Fibroblast of skin of back (primary cell): ENCODE results near the gene RELB.
A peak's percentile ranks its signal among the peaks of the same experiment; 100 is the strongest.
"Not testable (repeated sequence)": the region's sequence is repeated elsewhere in the genome, so short reads cannot be mapped to it uniquely, and the experiment has no call there.

Experiments
- DNase-seq: peaks from one replicate; pipeline ENCODE4 v3.0.0-alpha.2; 2013

Gene RELB

DNA sequence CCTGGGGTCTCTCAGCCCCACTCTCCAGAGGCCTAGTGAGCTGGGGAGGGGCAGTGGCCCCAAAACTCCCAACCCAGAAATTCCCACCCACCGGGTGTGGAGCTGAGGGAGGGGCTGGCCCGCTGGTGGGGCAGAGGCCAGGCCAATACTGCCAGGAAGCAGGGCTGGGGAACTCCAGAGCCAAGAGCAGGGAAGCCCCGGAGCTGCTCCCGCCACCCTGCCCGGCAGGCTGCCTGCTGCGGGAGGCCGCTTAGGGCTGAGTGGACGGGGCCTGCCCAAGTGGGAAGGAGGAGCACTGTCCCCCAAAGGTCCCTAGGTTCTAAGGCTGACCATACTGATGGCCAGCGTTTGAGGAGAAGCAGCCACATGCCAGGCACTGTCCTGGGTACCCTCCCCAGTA, 13.0 kb upstream of the RELB start:
- DNase-seq: no peak

DNA sequence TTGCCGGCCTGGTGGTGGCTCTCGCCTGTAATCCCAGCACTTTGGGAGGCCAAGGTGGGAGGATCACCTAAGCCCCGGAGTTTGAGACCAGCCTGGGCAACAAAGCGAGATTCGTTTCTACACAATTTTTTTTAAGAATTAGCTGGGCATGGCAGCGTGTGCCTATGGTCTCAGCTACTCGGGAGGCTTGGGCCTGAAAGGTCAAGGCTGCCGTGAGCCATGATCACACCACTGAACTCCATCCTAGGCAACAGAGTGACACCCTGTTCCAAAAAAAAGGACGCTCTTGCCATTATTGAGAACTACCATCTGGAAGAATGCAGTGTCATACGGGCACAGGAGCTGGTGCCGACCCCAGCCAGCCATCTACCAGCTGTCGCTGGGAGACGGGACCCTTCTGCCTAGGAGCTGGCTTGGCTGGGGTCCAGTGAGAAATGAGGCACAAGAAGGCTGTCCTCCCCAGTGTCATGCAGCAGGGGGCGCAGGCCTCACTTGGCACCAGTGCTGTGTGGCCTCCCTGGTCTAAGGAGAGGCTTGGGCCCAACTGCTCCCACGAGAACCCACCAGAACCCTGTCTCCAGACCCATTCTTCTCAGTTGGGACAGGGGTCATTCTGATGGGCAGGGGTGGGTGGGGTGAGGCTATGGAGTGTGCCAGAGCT, 12.2 kb upstream of the RELB start:
- peak; percentile 64 for DNase-seq

DNA sequence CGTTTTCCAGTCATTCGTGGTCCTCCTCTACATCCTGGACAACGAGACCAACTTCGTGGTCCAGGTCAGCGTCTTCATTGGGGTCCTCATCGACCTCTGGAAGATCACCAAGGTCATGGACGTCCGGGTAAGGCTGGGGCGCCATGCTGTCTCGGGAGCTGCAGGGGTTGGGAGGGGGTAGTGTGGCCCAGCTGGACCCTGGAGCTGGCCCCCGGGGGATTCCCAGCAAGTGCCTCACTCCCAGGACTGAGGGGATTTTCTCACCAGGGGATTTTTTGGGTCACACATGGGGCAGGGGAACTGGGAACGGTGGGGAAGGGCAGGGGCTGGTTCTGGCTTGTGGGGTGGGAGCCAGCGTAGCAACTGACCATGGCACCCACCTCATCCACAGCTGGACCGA, 10.8 kb upstream of the RELB start:
- DNase-seq: no peak

DNA sequence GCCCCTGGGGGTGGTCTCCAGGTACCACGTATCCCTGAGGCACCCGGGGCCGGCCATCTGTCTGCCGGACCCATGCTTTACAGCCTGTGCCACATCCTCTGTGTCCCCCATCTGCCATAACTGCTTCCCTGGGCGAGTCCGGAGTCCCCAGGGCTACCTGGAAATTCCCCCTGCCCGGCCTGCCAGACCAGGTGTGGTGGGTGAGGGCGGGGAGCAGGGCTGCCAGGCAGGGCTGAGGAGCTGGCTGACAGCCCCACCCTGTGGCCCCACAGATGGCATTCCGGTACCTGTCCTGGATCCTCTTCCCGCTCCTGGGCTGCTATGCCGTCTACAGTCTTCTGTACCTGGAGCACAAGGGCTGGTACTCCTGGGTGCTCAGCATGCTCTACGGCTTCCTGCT, 10.3 kb upstream of the RELB start:
- DNase-seq: no peak

DNA sequence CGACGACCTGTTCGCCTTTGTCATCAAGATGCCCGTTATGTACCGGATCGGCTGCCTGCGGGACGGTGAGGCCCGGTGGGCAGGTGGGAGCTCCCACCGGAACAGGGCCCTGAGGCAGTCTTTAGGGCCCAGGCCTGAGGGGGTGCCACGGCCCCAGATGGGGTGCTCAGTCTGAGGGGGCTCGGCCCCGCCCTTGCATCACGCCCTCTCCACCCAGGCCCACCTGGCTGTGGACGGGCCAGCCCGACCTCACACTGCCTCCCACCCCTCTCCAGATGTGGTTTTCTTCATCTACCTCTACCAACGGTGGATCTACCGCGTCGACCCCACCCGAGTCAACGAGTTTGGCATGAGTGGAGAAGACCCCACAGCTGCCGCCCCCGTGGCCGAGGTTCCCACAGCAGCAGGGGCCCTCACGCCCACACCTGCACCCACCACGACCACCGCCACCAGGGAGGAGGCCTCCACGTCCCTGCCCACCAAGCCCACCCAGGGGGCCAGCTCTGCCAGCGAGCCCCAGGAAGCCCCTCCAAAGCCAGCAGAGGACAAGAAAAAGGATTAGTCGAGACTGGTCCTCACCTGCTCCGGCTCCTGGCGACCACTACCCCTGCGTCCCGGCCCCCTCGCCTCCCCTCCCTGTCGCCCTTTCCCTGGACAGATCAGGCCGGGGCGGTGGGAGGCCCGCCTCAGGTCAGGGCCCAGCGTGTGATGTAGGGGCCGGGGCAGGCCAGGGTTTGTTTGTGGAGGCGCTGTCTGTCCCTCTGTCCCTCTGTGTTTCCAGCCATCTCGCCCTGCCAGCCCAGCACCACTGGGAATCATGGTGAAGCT, 8.7 kb upstream of the RELB start:
- no peak for DNase-seq

DNA sequence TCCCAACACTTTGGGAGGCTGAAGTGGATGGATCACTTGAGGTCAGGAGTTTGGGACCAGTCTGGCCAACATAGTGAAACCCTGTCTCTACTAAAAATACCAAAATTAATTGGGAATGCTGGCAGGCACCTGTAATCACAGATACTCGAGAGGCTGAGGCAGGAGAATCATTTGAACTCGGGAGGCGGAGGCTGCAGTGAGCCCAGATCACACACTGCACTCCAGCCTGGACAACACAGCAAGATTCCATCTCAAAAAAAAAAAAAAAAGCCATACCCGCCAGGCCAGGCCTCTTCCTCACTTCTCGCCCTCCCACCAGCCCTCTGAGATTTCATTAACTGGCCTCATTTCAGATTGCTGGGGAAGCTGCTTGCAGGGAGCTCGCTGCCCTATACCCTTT, 7.7 kb upstream of the RELB start:
- DNase-seq: no peak

DNA sequence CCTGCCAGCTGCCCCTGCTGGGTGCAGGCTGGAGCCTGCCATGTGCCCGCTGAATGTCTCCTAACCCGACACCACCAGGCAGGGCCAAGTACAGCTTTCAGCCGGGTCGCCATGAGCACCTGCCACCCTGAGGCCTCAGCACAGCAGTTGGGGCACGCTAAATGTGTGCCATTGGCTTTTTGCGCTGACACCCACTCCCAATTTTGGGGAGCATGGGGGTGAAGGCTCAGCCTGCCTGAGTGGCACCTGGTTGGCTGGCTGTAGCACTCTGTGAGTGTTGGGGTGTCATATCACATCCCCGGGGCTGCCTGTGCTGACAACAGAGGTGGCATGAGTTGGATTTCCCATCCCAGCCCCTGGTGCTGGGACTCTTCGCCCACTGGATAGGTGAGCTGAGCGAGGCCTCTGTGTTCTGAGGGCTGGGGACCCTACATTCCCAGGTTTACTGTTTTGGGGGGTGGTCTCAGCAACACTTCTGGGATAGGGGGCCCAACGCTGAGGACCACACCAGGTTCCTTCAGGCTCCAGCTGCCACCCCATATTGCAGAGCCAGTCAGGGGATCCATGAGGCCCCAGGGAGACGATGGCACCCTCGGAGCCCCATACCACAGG, 7.2 kb upstream of the RELB start:
- DNase-seq: no peak

DNA sequence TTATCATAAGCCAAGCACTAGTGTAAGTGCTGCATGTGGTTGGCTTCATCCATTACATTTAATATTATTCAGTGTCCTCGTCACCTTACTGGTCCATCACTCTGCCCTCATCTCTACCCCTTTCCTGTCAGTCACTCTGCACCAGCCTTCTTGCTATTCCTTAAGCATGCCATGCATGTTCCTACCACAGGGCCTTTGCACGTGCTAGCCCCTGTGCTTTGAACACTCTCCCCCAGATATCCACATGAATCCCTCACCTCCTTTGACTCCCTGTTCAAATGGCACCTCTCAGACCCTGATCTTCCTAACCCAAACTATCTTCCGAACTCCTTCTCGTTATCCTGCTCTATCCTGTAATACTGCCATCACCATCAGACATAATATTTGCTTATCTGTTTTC, 3.2 kb upstream of the RELB start:
- no peak for DNase-seq

DNA sequence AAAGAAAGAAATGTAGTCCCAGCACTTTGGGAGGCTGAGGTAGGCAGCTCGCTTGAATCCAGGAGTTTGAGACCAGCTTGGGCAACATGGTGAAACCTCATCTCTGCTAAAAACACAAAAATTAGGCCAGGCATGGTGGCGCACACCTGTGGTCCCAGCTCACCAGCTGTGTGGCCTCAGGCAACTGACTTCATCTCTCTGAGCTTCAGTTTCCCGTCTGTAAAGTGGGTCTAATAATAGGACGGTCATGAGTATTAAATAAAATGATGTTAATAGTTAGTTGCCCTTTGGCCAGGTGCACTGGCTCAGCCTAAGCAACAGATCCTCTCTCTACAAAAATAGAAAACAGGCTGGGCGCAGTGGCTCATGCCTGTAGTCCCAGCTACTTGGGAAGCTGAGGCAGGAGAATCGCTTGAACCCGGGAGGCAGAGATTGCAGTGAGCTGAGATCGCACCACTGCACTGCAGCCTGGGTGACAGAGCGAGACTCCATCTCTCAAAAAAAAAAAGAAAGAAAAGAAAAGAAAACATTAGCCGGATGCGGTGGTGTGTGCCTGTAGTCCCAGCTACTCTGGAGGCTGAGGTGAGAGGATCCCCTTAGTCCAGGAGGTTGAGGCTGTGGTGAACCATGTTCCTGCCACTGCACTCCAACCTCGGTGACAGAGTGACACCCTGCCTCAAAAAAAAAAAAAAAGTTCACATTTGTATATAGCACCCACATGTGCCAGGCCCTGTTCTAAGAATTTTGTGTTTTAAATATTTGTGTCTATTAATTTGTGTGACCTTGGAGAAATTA, 1.9 kb upstream of the RELB start:
- not testable (repeated sequence) for DNase-seq

DNA sequence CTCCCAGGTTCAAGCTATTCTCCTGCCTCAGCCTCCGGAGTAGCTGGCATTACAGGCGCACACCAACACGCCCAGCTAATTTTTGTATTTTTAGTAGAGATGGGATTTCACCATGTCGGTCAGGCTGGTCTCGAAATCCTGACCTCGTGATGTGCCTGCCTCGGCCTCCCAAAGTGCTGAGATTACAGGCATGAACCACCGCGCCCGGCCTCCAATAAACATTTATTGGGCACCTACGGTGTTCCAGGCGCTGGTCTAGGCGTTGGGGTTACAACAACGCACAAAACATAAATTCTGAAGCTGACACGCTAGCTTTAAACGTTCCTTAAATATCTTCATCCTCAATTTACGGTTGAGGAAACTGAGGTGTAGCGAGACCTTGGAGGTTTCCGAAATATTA, 599 bp upstream of the RELB start:
- not testable (repeated sequence) for DNase-seq

DNA sequence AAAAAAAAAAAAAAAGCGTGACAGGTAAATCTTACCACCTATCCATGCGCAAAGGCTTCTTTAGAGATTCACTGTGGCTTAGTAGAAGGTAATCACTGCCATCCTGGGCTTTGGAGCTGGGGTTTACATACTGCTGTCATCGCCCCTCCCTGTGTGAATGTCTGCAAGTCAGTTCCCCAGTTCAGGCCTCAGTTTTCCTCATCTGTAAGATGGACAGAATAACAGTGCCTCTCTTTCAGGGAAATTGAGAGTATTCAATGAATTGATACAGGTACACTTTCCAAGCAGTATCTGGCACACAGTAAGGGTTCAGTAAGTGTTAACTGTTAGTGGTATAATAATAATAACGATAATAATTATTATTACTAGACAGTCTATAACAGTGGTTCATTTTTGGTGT, 2.2 kb downstream of the RELB start:
- DNase-seq: no peak

DNA sequence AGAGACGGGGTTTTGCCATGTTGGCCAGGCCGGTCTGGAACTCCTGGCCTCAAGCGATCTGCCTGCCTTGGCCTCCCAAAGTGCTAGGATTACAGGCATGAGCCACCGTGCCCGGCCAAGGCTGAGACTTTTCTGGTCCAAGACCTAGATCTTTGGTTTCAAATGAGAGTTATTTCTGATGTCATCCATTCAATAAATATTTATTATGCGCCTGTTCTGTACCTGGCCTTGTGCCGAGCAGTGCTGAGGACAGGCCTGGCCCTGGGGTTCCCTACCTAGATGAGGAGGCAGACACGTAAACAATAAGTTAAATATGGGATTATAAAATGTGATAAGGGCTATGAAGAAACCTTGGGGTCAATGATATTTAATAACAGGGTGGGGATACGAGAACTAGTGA, 4.5 kb downstream of the RELB start:
- no peak for DNase-seq

DNA sequence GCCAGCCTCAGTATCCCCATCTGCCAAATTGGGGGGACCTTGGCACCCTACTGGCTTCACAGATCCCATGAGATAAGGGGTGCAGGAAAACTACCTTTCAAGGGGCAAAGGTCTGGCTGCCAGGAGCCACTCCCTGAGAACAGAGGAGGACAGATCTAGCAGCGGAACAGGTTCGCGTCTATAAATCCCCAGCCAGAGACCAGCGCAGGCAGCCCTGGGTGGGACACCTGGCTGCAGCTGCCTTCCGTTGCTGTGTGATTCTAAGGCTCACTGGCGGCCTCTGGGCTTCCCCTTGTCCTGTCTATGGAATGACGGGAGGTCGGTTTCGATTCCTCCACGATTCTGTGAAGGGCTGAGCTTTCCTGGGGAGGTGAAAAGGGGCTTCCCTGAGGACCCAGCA, 7.3 kb downstream of the RELB start:
- DNase-seq: no peak

DNA sequence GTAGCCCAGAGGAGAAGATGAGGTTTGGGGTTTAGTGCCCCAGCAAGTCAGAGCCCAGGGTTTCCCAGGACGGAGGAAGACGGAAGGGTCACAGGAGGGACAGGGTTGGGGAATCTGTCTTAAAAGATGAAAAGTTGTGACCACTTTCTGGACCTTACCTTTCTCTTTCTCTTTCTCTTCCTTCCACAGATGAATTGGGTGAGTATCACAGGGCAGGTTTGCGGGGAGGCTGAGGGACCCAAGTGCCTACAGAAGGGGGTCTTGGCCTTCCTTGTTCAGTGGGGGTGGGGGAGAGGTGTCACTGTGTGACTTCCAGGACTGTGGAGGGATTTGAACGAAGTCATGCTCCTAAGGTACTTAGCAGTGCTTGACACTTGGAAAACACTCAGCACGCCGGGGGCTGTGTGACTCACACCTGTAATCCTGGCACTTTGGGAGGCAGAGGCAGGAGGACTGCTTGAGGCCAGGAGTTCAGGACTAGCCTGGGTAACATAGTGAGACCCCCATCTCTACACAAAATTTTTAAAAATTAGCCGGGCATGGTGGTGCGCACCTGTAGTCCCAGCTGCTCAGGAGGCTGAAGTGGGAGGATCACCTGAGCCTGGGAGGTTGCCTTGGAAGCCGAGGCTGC, 8.5 kb downstream of the RELB start:
- DNase-seq: no peak

DNA sequence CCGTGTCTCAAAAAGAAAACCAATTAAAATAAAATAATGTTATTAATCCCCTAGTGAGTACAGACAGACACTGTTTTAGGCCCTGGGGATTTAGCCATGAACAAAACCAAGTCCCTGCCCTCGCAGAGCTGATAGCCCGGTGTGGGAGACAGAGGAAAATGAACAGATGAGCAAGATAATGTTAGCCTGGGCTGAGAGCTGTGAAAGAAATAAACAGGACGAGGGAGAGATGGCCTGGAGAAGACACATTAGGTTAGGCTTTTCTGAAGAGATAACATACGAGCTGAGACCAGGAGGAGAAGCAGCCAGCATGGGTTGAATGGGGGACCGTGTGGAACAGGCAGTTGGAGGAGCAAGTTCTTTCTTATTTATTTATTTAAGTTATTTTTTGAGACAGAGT, 9.0 kb downstream of the RELB start:
- no peak for DNase-seq

DNA sequence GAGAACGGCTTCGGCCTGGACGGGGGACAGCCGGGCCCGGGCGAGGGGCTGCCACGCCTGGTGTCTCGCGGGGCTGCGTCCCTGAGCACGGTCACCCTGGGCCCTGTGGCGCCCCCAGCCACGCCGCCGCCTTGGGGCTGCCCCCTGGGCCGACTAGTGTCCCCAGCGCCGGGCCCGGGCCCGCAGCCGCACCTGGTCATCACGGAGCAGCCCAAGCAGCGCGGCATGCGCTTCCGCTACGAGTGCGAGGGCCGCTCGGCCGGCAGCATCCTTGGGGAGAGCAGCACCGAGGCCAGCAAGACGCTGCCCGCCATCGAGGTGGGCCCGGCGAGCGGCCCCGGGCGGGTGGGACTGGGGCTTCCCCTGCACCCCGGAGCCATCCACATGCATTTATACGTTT, 10.7 kb downstream of the RELB start:
- no peak for DNase-seq

DNA sequence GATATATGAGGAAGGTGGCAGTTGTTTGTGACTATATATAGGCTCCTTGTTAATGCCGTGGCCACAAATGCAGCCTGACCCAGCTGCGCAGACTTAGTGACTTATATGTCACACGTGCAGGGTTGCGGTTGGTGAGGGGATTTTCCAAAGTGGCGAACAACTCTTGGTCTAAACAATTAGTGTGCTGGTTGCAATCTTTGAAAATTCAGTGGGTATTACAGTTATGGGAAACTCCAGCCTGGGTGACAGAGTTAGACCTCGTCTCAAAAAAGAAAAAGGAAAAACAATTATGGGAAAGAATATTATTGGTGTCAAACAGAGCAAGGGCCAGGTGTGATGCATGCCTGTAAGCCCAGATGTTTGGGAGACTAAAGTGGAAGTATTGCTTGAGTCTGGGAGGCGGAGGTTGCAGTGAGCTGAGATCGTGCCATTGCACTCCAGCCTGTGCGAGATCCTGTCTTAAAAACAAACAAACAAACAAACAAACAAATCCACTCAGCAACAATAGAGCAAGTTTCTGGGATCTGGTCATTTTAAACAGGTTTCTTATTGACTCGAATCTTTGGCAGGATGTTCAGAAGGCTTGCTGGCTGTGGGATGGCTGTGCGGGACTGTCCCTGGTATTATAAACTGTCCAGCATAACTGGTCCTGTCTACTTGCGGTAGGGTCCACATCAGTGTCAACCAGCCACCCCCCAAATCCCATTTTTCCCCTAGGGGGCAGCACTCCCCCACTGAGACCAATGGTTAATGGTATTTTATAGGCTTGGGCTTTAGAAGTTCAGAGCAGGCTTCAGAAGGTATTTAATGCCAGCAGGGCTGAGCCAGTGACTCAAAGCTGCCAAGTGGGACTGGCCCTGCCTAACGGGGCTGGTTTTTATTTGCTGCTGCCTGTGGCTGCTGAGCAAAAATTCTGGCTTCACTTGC, 15.4 kb downstream of the RELB start:
- peak; percentile 79 for DNase-seq

DNA sequence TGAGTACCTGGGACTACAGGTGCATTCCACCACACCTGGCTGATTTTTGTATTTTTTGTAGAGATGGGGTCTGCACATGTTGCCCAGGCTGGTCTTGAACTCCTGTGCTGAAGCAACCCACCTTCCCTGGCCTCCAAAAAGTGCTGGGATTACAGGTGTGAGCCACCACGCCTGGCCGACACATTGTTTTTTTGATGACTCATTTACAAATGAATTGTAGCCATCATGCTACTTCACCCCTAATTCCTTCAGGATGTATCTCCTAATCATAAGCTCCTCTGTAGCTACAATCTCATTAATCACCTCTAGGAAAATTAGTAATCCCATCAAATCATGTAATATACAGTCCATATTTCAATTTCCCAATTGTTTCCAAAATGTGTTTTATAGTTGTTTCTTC, 17.9 kb downstream of the RELB start:
- no peak for DNase-seq

DNA sequence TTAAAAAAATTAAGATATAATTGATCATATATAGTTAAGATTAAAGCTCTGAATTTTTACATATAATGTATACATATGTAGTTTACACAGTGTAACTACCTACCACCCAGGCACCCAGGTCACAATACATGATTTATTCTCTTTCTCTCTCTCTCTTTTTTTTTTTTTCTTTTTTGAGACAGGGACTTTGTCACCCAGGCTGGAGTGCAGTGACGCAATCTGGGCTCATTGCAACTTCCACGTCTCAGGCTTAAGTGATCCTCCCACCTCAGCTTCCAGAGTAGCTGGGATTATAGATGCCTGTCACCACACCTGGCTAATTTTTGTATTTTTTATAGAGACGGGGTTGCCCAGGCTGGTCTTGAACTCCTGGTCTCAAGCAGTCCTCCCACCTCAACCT, 18.8 kb downstream of the RELB start:
- no peak for DNase-seq

DNA sequence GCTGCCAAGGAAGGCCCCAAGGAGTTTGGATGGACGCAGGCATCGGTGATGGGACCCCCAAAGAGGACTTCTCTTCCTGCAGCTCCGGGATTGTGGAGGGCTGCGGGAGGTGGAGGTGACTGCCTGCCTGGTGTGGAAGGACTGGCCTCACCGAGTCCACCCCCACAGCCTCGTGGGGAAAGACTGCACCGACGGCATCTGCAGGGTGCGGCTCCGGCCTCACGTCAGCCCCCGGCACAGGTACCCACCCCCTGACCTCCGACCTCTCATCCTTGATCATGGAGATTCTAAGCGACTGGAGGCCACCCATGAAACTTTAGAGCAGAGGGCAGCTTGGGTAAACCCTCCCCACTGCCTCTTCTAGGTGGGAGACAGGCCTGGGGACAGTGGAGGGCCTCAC, 20.7 kb downstream of the RELB start:
- no peak for DNase-seq

DNA sequence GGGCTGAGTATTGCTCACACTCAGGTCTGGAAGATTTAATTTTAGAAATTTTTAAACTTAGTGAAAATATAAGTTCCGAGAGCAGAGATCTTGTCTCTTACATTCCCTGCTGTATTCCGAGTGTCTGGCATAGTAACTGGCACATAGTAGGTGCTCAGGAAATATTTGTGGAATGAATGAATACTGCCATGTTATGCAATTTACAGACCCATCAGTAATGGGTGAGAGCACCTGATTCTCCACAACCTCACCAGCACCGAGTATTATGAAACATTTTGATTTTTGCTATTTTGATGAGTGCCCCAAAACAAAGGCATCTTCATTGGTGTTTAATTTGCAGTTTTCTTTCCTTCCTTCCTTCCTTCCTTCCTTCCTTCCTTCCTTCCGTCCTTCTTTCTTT, 21.8 kb downstream of the RELB start:
- no peak for DNase-seq

DNA sequence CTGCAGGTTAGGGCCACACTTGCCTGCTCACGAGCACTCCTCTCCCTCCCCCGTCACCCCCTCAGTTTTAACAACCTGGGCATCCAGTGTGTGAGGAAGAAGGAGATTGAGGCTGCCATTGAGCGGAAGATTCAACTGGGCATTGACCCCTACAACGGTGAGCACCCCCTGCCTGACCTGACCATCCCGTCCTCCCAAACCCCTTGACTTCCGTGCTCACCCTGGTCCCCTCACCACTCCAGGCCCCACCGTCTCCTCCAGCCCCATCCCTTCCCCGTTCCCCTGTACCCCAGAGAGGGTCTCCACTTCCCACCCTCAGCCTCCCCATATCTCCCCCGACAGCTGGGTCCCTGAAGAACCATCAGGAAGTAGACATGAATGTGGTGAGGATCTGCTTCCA, 24.0 kb downstream of the RELB start:
- no peak for DNase-seq
